ENCODE results near the gene SPNS2.

Gene SPNS2

DNA sequence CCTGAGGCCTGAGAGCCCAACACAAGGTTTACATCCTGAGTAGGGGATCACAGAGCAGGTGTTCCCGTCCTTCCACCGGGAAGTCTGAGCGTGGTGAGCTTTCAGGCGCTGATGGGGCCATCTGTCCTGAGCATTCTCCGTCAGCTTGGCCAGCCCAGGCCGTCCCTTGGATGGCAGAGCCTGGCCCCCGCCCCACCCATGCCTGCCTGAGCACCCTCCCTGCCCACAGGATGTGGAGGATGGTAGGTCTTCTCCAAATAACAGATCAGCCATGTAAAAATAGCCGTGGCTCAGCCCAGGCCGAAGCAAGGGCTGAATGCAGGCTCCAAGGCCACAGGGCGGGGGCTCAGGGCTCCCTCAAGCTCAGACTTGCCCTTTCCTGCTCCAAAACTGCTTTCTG is 20.2 kb downstream of the SPNS2 start:
- DNase-seq (ENCODE audit: extremely low read depth in 1 of 2, low read depth in 1 of 2), result no peak

- no peak for DNase-seq (ENCODE audit: extremely low read depth in 1 of 2, low read depth in 1 of 2)
These were observed 20.7 kb downstream of the SPNS2 start for GRCh38 chr17:4519361-4519788.

- DNase-seq (ENCODE audit: extremely low read depth in 1 of 2, low read depth in 1 of 2), result no peak
These were observed 21.6 kb downstream of the SPNS2 start for GRCh38 chr17:4520060-4520893.

DNA sequence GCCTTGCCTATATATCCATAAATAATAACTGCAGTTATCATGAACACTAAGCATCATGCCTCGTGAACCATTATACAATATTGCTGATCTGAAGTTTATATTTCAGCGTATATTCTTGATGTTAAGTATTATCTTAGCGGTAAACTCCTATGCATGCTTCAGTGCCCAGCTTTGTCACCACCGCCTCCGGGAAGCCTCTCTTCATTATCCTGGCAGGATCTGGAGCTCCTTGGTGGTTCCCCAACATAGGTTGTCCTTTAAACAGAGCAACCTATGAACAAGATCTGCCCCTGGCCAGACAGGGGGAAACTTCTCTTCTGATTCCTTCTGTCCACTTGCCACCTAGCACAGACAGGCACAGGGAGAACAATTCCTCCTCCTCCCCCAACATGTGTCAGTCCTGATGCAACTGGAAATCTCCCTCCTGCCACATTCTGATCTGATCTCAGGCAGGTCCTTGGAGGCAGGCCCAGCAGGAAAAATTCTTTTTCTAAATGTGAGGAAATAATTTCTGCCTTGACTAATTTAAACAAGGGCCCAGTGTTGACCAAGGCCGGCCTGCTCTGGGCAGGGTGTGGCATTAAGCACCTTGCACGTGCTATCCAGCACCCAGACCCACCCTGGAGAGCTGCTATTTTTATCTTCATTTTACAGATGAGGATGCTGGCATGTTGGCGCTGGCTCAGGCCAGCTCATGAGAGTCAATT is 22.4 kb downstream of the SPNS2 start:
- no peak for DNase-seq (ENCODE audit: extremely low read depth in 1 of 2, low read depth in 1 of 2)

GRCh38 chr17:4522661-4523060 is 24.0 kb downstream of the SPNS2 start:
- DNase-seq (ENCODE audit: extremely low read depth in 1 of 2, low read depth in 1 of 2), result no peak

DNA sequence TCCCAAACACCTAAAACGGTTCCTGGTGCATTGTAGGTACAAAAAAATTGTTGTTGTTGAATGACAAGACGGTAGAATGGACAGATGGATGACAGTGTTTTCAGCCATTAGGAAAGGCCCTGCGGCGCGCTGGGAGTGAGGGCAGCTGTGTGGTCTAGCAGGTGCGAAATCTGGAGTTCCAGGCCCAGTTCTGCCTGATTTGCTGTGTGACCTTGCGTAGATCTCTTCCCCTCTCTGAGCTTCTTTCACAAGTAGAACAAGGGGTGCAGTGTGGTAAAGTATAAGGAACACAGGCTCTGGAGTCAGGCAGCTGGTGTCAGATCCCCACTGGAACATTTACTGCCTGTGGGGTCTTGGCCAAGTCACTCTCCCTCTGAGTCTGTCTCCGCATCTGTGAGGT is 25.3 kb downstream of the SPNS2 start:
- no peak for DNase-seq (ENCODE audit: extremely low read depth in 1 of 2, low read depth in 1 of 2)

DNA sequence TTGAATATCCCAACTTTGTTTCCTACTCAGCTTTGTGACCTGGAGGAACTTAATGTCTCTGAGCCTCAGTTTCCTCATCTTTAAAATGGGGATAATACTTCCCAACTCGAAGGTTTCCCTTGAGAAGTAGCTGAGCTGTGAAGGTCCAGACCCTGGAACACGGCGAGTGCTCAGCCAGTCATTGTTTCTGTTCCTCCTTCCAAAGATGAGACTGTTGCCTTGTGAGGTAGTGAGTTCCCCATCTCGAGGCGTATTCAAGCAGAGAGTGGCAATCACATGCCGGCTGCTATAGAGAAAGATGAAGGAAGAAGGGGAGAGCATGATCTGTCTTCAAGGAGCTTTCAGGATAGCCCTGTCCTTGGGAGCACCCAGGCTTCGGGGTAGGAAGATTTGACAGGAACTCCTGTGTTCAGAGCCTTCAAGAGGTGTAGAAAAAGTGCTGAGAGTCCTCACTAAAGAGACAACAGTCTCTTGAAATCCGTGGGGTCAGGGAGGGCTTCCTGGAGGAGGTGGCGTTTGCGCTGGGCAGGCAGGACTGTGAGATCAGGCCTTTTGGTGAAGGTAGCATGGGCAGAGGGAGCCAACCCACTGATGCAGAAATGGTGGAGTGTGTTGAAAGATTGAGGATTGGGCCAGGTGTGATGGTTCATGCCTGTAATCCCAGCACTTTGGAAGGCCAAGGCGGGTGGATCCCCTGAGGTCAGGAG is 27.2 kb downstream of the SPNS2 start:
- DNase-seq (ENCODE audit: extremely low read depth in 1 of 2, low read depth in 1 of 2), result no peak

DNA sequence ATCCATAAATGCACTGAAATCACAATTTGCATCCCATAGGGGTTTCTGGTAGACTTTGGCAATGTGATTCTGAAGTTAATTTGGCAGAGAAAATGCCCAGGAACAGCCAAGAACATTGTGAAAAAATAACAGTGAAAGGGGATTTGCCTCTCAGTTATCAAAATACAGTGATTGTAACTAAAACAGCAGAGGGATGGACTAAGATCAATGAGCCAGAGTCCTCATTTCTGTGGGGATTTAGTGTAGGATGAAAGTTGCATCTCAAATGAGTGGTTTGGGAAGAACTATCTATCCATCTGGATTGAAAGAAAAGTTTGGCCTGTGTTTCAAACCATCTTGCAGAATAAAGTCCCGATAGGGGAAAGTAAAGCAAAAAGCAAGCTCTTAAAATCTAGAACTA is 28.5 kb downstream of the SPNS2 start:
- no peak for DNase-seq (ENCODE audit: extremely low read depth in 1 of 2, low read depth in 1 of 2)

GRCh38 chr17:4527566-4528125 is 29.0 kb downstream of the SPNS2 start:
- DNase-seq (ENCODE audit: extremely low read depth in 1 of 2, low read depth in 1 of 2), result no peak

DNA sequence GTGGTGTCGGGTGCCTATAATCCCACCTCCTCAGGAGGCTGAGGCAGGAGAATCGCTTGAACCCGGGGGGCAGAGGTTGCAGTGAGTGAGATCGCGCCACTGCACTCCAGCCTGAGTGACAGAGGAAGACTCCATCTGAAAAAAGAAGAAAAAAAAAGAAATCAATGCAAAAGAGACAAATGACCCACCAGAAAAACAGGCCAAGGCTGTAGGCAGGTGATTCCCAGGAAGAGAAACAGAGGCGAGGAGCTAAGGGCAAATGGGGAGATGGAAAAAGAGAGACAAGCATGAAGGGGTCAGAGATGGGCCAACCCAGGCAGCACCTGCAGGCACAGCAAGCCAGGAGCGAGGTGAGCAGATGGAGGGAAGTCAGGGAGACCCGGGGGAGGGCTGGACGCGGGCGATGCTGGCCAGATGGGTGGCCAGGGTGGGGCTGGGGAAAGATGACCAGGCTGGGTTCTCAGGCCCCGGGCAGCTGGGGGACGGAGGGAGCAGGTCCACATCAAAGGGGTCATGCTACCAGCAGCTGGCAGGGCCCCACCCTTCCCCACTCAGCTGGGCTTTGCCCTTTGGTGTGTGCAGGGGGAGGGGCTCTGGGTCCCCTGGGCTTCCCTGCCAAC is 31.0 kb downstream of the SPNS2 start:
- no peak for DNase-seq (ENCODE audit: extremely low read depth in 1 of 2, low read depth in 1 of 2)

GRCh38 chr17:4530799-4531730 is 32.4 kb downstream of the SPNS2 start:
- DNase-seq (ENCODE audit: extremely low read depth in 1 of 2, low read depth in 1 of 2), result no peak

- DNase-seq (ENCODE audit: extremely low read depth in 1 of 2, low read depth in 1 of 2), result no peak
These were observed 33.5 kb downstream of the SPNS2 start for GRCh38 chr17:4531988-4532736.

GRCh38 chr17:4532860-4533522 is 34.3 kb downstream of the SPNS2 start:
- no peak for DNase-seq (ENCODE audit: extremely low read depth in 1 of 2, low read depth in 1 of 2)

DNA sequence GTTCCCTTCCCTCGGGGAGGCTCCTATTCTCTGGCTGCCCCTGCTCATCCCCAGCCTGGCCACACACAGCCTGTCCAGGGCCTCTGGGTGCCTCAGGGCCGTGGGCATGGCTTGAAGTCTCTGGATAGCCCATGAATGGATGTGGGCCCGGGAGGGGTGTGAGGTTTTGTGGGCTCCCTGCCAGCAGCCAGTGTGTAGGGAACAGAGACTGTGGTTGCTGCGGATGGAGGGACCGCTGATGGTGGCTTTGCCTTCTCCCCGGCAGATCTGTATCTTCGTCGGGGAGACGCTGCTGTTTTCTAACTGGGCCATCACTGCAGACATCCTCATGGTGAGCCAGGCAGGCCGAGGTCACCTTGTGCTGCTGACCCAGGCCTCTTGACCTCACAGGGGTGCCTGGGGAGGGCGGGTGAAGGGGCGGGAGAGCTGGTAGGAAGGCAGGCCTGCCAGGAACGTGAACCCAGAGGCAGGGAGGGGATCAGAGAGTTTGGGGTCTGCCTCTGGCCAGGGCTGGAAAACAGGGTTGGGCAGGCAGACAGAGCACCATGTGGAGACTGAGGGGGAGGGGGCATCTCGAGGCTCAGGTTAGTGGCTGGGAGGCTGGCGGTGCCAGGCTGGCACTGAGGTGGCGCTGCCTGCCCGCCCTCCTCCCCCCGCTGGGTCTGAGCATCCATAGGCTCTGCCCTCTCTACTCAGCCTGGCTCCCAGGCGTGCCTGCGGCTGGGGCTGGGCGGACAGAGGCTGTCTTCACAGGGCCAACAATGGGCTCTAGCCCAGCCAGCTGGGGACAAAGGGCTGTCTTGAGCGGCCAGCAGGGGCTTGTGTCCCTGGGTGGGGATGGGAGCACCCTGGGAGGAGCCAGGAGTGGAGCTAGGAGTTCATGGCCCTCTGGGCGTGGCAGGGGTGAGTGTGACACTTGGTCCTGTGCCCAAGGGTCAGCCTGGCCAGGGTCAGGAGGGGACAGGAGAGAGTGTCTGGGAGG is 35.1 kb downstream of the SPNS2 start:
- no peak for DNase-seq (ENCODE audit: extremely low read depth in 1 of 2, low read depth in 1 of 2)

GRCh38 chr17:4534515-4534914 is 35.8 kb downstream of the SPNS2 start:
- DNase-seq (ENCODE audit: extremely low read depth in 1 of 2, low read depth in 1 of 2), result no peak

DNA sequence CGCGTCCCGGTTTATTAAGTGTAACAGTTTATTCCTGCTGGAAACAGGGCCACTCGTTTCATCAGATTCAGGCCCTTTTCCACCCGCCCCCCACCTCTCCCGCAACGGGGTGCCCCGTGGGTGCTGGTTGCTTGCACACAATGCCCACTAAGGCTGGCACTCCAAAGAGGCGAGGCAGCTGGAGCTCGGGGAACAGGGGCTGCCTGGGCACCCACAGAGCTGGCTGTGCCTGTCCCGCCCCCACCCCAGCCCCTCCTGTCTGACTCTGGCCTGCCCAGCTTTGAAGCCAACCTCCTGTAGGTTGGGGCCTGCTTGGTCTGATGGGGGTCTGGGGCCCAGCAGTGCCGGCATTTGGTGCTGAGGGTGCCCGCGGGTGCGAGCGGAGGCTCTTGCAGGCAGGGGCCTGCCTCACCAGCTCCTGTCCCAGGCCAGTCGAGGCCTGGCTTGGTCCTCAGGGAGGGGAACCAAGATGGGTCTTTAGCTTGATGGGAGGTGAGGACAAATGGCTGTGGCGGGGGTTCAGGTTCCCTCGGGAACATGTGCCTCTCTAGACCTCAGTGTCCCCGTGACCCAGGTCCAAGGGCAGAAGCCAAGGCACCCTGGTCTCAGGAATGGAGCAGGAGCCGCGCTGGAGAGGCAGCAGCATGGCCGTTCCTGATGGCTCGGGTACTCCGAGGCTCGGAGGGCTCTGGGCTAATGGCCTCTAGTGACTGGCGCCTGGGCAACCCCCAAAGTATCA is 36.4 kb downstream of the SPNS2 start:
- no peak for DNase-seq (ENCODE audit: extremely low read depth in 1 of 2, low read depth in 1 of 2)

Measured in activated CD8-positive, alpha-beta memory T cell treated with anti-CD3 and anti-CD28 coated beads for 1 hour (primary cell).